ENCODE data around the gene CACNB4. TPM values are rescaled to one million over a fixed set of nuclear protein-coding genes. Genes with fewer than 3 reads are reported as not detected.

The CACNB4 gene
- total RNA-seq, 1 experiment from 2014 or later: 1.7 TPM

GRCh38 chr2:152038441-152038958 lies 60.3 kb downstream of the CACNB4 start:
- ChIA-PET POLR2A (no interaction called here), CTCF (interaction anchor here (1.3 kb wide), 1 partner anchor 117 kb away, joined by 3 read pairs; no protein-coding TSS in a partner anchor)
- H3K4me3 ChIP-seq (ENCODE audit: low read depth in 2 of 2, low read length in 2 of 2): no peak overlapping the region
- intact Hi-C loops (cut with micrococcal nuclease; ENCODE audit: unreplicated experiment) (loop anchor here (5.0 kb wide), 1 partner anchor 599 kb away; no protein-coding TSS in a partner anchor), in situ Hi-C loops (cut with HindIII; ENCODE audit: low pct_unique_long_range_greater_than_20kb, low sequenced_read_pairs) (no loop called here)
- no peak overlapping the region for H3K27ac ChIP-seq (ENCODE audit: low read length)
- no TSS peak for BruUV-seq (replicated peaks)
- H3K4me1 ChIP-seq (ENCODE audit: control insufficient read depth, insufficient read depth, low read length): no peaks in the 10 kb centered on the region
- H3K27me3 ChIP-seq (ENCODE audit: control insufficient read depth, insufficient read depth, low read length): no peaks in the 10 kb centered on the region
- H3K9me3 ChIP-seq (ENCODE audit: control insufficient read depth, insufficient read depth, low read depth, low read length): no peaks in the 10 kb centered on the region
- DNase-seq (ENCODE audit: low read depth, low spot score) (no peak), ATAC-seq (no peak)
- TF ChIP-seq TCF7L2 (IDR thresholded peaks at IDR 0.05; ENCODE audit: low read depth, low read length) (no peak), POLR2AphosphoS5 (IDR thresholded peaks at IDR 0.05; ENCODE audit: low read depth, low read length) (no peak), CTCF (IDR thresholded peaks at IDR 0.05) (no peak), SIN3A (IDR thresholded peaks at IDR 0.05; ENCODE audit: borderline replicate concordance, insufficient read depth, low read depth, low read length) (no peak), REST (IDR thresholded peaks at IDR 0.05; ENCODE audit: insufficient read depth in 1 of 2, low read depth in 2 of 2, low read length in 1 of 2) (no peak)
- no peaks in the 10 kb centered on the region for H3K36me3 ChIP-seq (ENCODE audit: control insufficient read depth, insufficient read depth, low read length)

- DNase-seq (ENCODE audit: low read depth, low spot score) (no peak), ATAC-seq (no peak)
- Histone ChIP-seq H3K27ac (ENCODE audit: low read length) (no peak overlapping the region), H3K27me3 (ENCODE audit: control insufficient read depth, insufficient read depth, low read length) (no peaks in the 10 kb centered on the region), H3K4me1 (ENCODE audit: control insufficient read depth, insufficient read depth, low read length) (no peaks in the 10 kb centered on the region), H3K9me3 (ENCODE audit: control insufficient read depth, insufficient read depth, low read depth, low read length) (no peaks in the 10 kb centered on the region), H3K36me3 (ENCODE audit: control insufficient read depth, insufficient read depth, low read length) (no peaks in the 10 kb centered on the region), H3K4me3 (ENCODE audit: low read depth in 2 of 2, low read length in 2 of 2) (no peak overlapping the region)
- no TSS peak for BruUV-seq (replicated peaks)
- POLR2A ChIA-PET: interaction anchor here (0.5 kb wide), 1 partner anchor 132 kb away, joined by 10 read pairs; no protein-coding TSS in a partner anchor
- CTCF ChIA-PET: interaction anchor here (0.5 to 1.3 kb wide), 2 partner anchors 109 to 117 kb away, joined by 3 to 13 read pairs; no protein-coding TSS in a partner anchor
- intact Hi-C loops (cut with micrococcal nuclease; ENCODE audit: unreplicated experiment) (loop anchor here (2.0 to 5.0 kb wide), 2 partner anchors 137 to 599 kb away; partner anchors contain the start of gene STAM2), in situ Hi-C loops (cut with HindIII; ENCODE audit: low pct_unique_long_range_greater_than_20kb, low sequenced_read_pairs) (no loop called here)
- TF ChIP-seq POLR2AphosphoS5 (IDR thresholded peaks at IDR 0.05; ENCODE audit: low read depth, low read length) (no peak), TCF7L2 (IDR thresholded peaks at IDR 0.05; ENCODE audit: low read depth, low read length) (no peak), SIN3A (IDR thresholded peaks at IDR 0.05; ENCODE audit: borderline replicate concordance, insufficient read depth, low read depth, low read length) (no peak), REST (IDR thresholded peaks at IDR 0.05; ENCODE audit: insufficient read depth in 1 of 2, low read depth in 2 of 2, low read length in 1 of 2) (no peak), CTCF (IDR thresholded peaks at IDR 0.05) (no peak)
These were observed 61.0 kb downstream of the CACNB4 start for GRCh38 chr2:152037743-152038435.

All from Panc1 (cell line).